HuH-7 (cell line): ENCODE measurements around the gene CARD14.
"Not testable (repeated sequence)": the region's sequence is repeated elsewhere in the genome, so short reads cannot be mapped to it uniquely, and the experiment has no call there.

ENCODE experiments used
- DNase-seq: peaks from one replicate; pipeline ENCODE4 v3.0.0; 2011; ENCODE audit warnings: low spot score

The CARD14 gene

DNA sequence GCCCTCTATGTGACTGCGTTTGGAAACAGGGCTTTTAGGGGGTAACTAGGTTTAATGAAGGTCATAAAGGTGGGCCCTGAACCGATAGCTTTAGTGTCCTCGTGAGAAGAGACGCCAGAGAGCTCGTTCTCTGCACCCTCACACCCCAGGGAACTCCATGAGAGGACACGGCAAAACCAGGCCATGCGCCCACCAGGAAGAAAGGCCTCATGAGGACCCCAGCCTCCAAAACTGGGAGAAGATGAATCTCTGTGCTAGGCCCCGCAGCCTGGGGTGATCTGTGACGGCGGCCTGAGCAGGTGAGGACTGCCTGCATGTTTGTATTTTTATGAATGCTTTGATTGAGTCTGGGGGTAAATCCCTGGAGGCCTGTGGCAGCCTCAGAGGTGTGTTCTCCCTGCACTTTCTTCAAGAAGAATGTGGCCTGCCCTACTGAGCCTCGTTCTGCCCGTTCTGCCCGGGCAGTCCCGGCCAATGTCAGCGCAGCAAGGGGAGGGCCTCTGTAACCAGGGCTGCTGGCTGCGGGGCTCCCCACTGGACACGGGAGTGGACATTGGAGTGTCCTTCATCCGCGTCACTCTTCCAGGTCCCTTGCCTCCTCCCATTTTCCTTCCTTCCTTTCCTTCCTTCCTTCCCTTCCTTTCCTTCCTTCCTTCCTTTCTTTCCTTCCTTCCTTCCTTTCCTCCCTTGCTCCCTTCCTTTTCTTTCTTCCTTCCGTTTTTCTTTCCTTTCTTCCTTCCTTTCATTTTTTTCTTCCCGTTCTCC, 84.0 kb downstream of the CARD14 start:
- DNase-seq, result no peak

DNA sequence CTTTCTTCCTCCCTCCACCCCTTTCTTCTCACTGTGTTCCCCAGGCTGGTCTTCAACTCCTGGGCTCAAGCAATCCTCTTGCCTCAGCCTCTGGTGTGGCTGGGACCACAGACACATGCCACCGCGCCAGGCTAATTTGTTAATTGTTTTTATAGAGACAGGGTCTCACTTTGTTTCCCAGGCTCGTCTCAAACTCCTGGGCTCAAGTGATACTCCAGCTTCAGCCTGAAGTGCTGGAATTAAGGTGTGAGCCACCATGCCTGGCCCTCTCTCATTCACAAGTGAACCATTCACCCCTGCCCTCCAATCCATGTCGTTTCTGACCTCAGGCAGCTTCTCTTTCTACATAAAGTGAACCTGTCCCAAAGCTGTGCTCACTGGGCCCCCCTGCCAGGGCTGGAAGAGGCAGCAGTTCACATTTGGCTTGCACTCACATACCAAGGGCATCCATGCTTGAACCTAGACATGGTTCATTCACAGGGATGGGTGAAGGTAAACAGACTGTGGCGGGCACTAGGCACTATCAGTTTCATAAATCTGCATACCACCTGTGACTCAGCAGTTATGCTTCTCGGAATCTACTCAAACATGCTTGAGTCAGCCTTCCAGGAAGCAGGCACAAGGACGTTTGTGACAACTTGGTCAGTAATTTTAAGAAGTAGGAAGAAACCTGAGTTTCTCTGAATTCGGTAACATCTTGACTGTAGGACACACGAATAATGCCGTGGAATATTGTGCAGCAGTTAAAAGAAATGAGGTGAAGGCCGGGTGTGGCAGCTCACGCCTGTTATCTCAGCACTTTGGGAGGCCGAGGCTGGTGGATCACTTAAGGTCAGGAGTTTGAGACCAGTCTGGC, 84.8 kb downstream of the CARD14 start:
- DNase-seq, result no peak

DNA sequence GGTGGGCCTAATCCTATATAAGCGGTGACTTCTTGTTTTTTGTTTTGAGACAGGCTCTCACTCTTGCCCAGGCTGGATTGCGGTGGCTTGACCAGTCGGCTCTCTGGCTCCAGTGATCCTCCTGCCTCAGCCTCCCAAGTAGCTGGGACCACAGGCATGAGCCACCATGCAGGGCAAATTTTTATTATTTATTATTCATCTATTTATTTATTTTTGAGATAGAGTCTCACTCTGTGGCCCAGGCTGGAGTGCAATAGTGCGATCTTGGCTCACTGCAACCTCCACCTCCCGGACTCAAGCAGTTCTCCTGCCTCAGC, 86.2 kb downstream of the CARD14 start:
- DNase-seq, result no peak

DNA sequence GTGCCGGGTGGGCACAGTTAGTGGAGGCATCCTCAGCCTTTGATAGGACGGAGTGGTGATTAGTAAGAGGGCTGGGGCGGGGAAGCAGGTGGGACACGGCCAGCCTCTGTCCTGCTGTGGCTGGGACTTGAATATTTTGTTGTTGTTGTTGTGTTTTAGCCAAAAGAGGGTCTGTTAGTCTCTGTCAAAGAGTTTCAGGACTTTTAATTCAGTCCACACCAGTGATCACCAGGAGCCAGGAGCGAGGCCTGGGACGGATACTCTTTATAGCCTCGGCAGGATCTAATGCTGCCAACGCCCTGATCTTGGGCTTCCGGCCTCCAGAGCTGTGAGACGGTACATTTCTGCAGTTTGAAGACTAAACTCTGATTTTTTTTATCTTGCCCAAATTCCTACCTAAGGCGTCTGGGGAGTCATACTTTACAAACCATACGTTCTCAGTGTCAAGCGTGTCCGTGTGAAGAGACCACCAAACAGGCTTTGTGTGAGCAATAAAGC, 87.9 kb downstream of the CARD14 start:
- no peak for DNase-seq

DNA sequence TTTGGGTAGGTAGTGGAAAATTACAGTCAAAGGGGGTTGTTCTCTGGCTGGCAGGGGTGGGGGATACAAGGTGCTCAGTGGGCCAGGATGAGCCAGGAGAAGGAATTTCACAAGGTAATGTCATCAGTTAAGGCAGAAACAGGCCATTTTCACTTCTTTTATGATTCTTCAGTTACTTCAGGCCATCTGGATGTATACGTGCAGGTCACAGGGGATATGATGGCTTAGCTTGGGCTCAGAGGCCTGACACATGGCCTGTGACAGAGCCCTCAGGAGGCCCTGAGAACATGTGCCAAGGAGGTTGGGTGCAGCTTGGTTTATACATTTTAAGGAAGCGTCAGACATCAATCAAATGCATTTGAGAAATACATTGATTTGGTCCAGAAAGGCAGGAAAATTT, 88.5 kb downstream of the CARD14 start:
- not testable (repeated sequence) for DNase-seq
